H54 (cell line): Measurements from ENCODE around the gene ADGRD1.
"Not testable (repeated sequence)": the region's sequence is repeated elsewhere in the genome, so short reads cannot be mapped to it uniquely, and the experiment has no call there.

Source experiments
- DNase-seq: peaks from one replicate; pipeline ENCODE4 v3.0.0; 2011; ENCODE audit warnings: low spot score, mixed read lengths; ENCODE audit not compliant: insufficient read length
- FAIRE-seq: peaks from 3 replicates; lab custom pipeline; 2011; peaks lifted over from hg19 to GRCh38; lab: Jason Lieb, UNC
- POLR2A ChIP-seq: IDR thresholded peaks from 2 replicates; pipeline ENCODE4 v1.6.1; 2011; ENCODE audit warnings: low read depth, mild to moderate bottlenecking, low read length

The ADGRD1 gene

GRCh38 chr12:130929363-130929762, 24.3 kb upstream of the ADGRD1 start:
- no peak for FAIRE-seq
- DNase-seq = no peak
- no peak for TF ChIP-seq POLR2A

- FAIRE-seq (no peak), DNase-seq (no peak)
- no peak for TF ChIP-seq POLR2A
Observed at GRCh38 chr12:130932061-130932930, 21.4 kb upstream of the ADGRD1 start.

- DNase-seq = no peak
- TF ChIP-seq POLR2A = no peak
- FAIRE-seq = no peak
Observed at GRCh38 chr12:130933269-130933995, 20.3 kb upstream of the ADGRD1 start.

- no peak for TF ChIP-seq POLR2A
- FAIRE-seq (no peak), DNase-seq (no peak)
Observed at GRCh38 chr12:130934753-130935152, 19.0 kb upstream of the ADGRD1 start.

- FAIRE-seq (no peak), DNase-seq (no peak)
- no peak for TF ChIP-seq POLR2A
Observed at GRCh38 chr12:130936561-130936960, 17.1 kb upstream of the ADGRD1 start.

GRCh38 chr12:130937063-130937462, 16.6 kb upstream of the ADGRD1 start:
- TF ChIP-seq POLR2A = no peak
- DNase-seq (no peak), FAIRE-seq (no peak)

GRCh38 chr12:130937546-130937945, 16.2 kb upstream of the ADGRD1 start:
- not testable (repeated sequence) for FAIRE-seq, DNase-seq

GRCh38 chr12:130938186-130938585, 15.5 kb upstream of the ADGRD1 start:
- no peak for DNase-seq
- no peak for TF ChIP-seq POLR2A
- no peak for FAIRE-seq

- no peak for FAIRE-seq
- no peak for TF ChIP-seq POLR2A
Observed at GRCh38 chr12:130944878-130945277, 8.8 kb upstream of the ADGRD1 start.

GRCh38 chr12:130945786-130946492, 7.8 kb upstream of the ADGRD1 start:
- DNase-seq = no peak
- FAIRE-seq = no peak
- no peak for TF ChIP-seq POLR2A

More at GRCh38 chr12:130944878-130945277, 8.8 kb upstream of the ADGRD1 start:
- DNase-seq = no peak

GRCh38 chr12:130947028-130947613, 6.6 kb upstream of the ADGRD1 start:
- FAIRE-seq (no peak), DNase-seq (no peak)
- TF ChIP-seq POLR2A = no peak

GRCh38 chr12:130948136-130948535, 5.6 kb upstream of the ADGRD1 start:
- no peak for FAIRE-seq
- no peak for DNase-seq
- no peak for TF ChIP-seq POLR2A

GRCh38 chr12:130948751-130949150, 5.0 kb upstream of the ADGRD1 start:
- no peak for TF ChIP-seq POLR2A
- DNase-seq (no peak), FAIRE-seq (no peak)
